Neural progenitor cell (in vitro differentiated cells): ENCODE data around the gene SLC4A4. TPM values are rescaled to one million over a fixed set of nuclear protein-coding genes. Genes with fewer than 3 reads are reported as not detected.

Source experiments
- DNase-seq: peaks from one replicate; pipeline ENCODE4 v3.0.0-alpha.2; 2016; ENCODE audit warnings: low spot score
- H2AFZ ChIP-seq: fragments of 200-600 bp; sonication (generic); replicated peaks from 2 replicates; pipeline ENCODE4 v1.6.1; 2016; ENCODE audit warnings: antibody characterized with exemption
- H3F3A ChIP-seq: fragments of 200-600 bp; sonication (generic); 2 replicates; pipeline ENCODE4 v1.6.1; 2016; ENCODE audit warnings: antibody characterized with exemption, low read depth
- H3K27ac ChIP-seq: fragments of 200-600 bp; sonication (generic); 2 replicates; pipeline ENCODE4 v1.5.1; 2016; ENCODE audit warnings: mild to moderate bottlenecking
- H3K27me3 ChIP-seq: fragments of 200-600 bp; sonication (generic); 2 replicates; pipeline ENCODE4 v1.6.1; 2016; ENCODE audit warnings: mild to moderate bottlenecking, moderate library complexity
- H3K36me3 ChIP-seq: fragments of 200-600 bp; sonication (generic); 2 replicates; pipeline ENCODE4 v1.5.1; 2016
- H3K4me1 ChIP-seq: fragments of 200-600 bp; sonication (generic); 2 replicates; pipeline ENCODE4 v1.6.1; 2016; ENCODE audit warnings: mixed run types
- H3K4me2 ChIP-seq: fragments of 200-600 bp; sonication (generic); 2 replicates; pipeline ENCODE4 v1.6.1; 2016
- H3K4me3 ChIP-seq: fragments of 200-600 bp; sonication (generic); 2 replicates; pipeline ENCODE4 v1.5.1; 2016
- H3K79me2 ChIP-seq: fragments of 200-600 bp; sonication (generic); 2 replicates; pipeline ENCODE4 v1.6.1; 2016; ENCODE audit warnings: low read depth
- H3K9ac ChIP-seq: fragments of 200-600 bp; sonication (generic); 2 replicates; pipeline ENCODE4 v1.6.1; 2016
- H3K9me3 ChIP-seq: fragments of 200-600 bp; sonication (generic); 2 replicates; pipeline ENCODE4 v1.5.1; 2016; ENCODE audit warnings: low read depth
- H4K20me1 ChIP-seq: fragments of 200-600 bp; sonication (generic); 2 replicates; pipeline ENCODE4 v1.6.1; 2016; ENCODE audit warnings: low read depth
- H3K27ac Mint-ChIP-seq: 3 replicates; pipeline ENCODE4 v1.8.0; 2021; ENCODE audit warnings: mixed read lengths
- H3K27me3 Mint-ChIP-seq: 2 replicates; pipeline ENCODE4 v1.8.0; 2022; ENCODE audit warnings: low read depth, mild to moderate bottlenecking, inconsistent platforms, moderate library complexity, mixed read lengths; ENCODE audit not compliant: insufficient read depth
- H3K36me3 Mint-ChIP-seq: 3 replicates; pipeline ENCODE4 v1.8.0; 2021; ENCODE audit warnings: mixed read lengths
- H3K4me1 Mint-ChIP-seq: 3 replicates; pipeline ENCODE4 v1.8.0; 2021; ENCODE audit warnings: mixed read lengths
- H3K4me3 Mint-ChIP-seq: 3 replicates; pipeline ENCODE4 v1.8.0; 2021; ENCODE audit warnings: mild to moderate bottlenecking, moderate library complexity, mixed read lengths
- H3K9me3 Mint-ChIP-seq: 3 replicates; pipeline ENCODE4 v1.8.0; 2020; ENCODE audit warnings: mixed read lengths
- EZH2 ChIP-seq: fragments of 200-600 bp; sonication (generic); IDR thresholded peaks from 2 replicates; pipeline ENCODE4 v1.6.1; 2017; ENCODE audit warnings: antibody characterized with exemption, mild to moderate bottlenecking, moderate library complexity
- EZH2phosphoT487 ChIP-seq: fragments of 200-600 bp; sonication (generic); IDR thresholded peaks from 2 replicates; pipeline ENCODE4 v1.6.1; 2017; ENCODE audit warnings: antibody characterized with exemption
- total RNA-seq: library from RNA; depleted of rRNA; stranded (reverse); fragments of >200 nt; gene quantifications from 2 replicates; pipeline ENCODE4 v1.2.3, GENCODE V29; 2015; ENCODE audit warnings: low replicate concordance
- TF ChIP-seq, protein P1 (sequence below): fragments of 200-600 bp; sonication (generic); IDR thresholded peaks from 2 replicates; pipeline ENCODE4 v1.5.1; 2017; ENCODE audit warnings: antibody characterized with exemption, mild to moderate bottlenecking

Gene SLC4A4
- total RNA-seq, 1 donor from 2014 or later: not detected

DNA sequence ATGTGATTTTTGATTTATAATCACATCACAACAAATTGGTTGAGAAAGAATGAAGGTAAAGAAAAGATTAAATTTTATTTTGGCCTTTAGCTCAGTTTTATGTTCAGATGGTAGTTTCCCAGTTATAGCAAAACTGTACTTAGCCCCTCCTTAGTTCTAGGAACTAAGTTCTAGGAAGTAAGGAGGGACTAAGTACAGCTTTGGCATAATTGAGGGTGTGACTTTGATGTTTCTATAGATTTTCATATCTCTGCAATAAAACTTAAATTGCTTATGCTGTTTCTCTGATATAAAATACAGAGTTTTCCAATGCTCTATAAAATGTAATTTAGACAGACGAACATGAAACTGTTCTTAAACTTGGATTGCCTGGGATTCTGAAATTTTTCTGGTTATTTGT is 46.6 kb upstream of the SLC4A4 start:
- H3K27me3 Mint-ChIP-seq: no peaks in the 10 kb centered on the region
- no peaks in the 10 kb centered on the region for H3F3A ChIP-seq
- H2AFZ ChIP-seq: no peak overlapping the region
- H3K4me3 ChIP-seq: no peak overlapping the region
- no peak overlapping the region for H3K27ac Mint-ChIP-seq
- DNase-seq: no peak
- H3K79me2 ChIP-seq: no peaks in the 10 kb centered on the region
- H3K4me2 ChIP-seq: no peak overlapping the region
- no peaks in the 10 kb centered on the region for H3K9me3 ChIP-seq
- H3K27me3 ChIP-seq: no peaks in the 10 kb centered on the region
- no peaks in the 10 kb centered on the region for H3K36me3 Mint-ChIP-seq
- H3K36me3 ChIP-seq: no peaks in the 10 kb centered on the region
- TF ChIP-seq EZH2phosphoT487: no peak
- H3K27ac ChIP-seq: no peak overlapping the region
- H3K9ac ChIP-seq: no peak overlapping the region
- no peaks in the 10 kb centered on the region for H3K4me1 ChIP-seq
- no peak overlapping the region for H3K4me3 Mint-ChIP-seq
- peaks cover 3% of the 10 kb centered on the region for H3K4me1 Mint-ChIP-seq
- H3K9me3 Mint-ChIP-seq: no peaks in the 10 kb centered on the region
- H4K20me1 ChIP-seq: no peaks in the 10 kb centered on the region

GRCh38 chr4:71293705-71294104 is 45.1 kb upstream of the SLC4A4 start:
- Histone ChIP-seq H3K4me2 (no peak overlapping the region), H3K4me1 (no peaks in the 10 kb centered on the region), H3K36me3 (no peaks in the 10 kb centered on the region), H3K27ac (no peak overlapping the region), H3K4me3 (no peak overlapping the region), H4K20me1 (no peaks in the 10 kb centered on the region), H2AFZ (no peak overlapping the region), H3K27me3 (no peaks in the 10 kb centered on the region), H3K9me3 (no peaks in the 10 kb centered on the region), H3K79me2 (no peaks in the 10 kb centered on the region), H3F3A (no peaks in the 10 kb centered on the region), H3K9ac (no peak overlapping the region)
- no peak overlapping the region for H3K27ac Mint-ChIP-seq
- TF ChIP-seq, protein P1, sequence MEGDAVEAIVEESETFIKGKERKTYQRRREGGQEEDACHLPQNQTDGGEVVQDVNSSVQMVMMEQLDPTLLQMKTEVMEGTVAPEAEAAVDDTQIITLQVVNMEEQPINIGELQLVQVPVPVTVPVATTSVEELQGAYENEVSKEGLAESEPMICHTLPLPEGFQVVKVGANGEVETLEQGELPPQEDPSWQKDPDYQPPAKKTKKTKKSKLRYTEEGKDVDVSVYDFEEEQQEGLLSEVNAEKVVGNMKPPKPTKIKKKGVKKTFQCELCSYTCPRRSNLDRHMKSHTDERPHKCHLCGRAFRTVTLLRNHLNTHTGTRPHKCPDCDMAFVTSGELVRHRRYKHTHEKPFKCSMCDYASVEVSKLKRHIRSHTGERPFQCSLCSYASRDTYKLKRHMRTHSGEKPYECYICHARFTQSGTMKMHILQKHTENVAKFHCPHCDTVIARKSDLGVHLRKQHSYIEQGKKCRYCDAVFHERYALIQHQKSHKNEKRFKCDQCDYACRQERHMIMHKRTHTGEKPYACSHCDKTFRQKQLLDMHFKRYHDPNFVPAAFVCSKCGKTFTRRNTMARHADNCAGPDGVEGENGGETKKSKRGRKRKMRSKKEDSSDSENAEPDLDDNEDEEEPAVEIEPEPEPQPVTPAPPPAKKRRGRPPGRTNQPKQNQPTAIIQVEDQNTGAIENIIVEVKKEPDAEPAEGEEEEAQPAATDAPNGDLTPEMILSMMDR: no peak
- TF ChIP-seq EZH2: no peak
- TF ChIP-seq EZH2phosphoT487: no peak
- no peaks in the 10 kb centered on the region for H3K27me3 Mint-ChIP-seq
- H3K36me3 Mint-ChIP-seq: no peaks in the 10 kb centered on the region
- H3K4me3 Mint-ChIP-seq: no peak overlapping the region
- no peaks in the 10 kb centered on the region for H3K9me3 Mint-ChIP-seq
- no peak for DNase-seq
- H3K4me1 Mint-ChIP-seq: peaks cover 3% of the 10 kb centered on the region

- Histone ChIP-seq H3K4me3 (no peak overlapping the region), H3K9me3 (no peaks in the 10 kb centered on the region), H3K27ac (no peak overlapping the region), H3K4me1 (no peaks in the 10 kb centered on the region), H3K27me3 (no peaks in the 10 kb centered on the region), H2AFZ (no peak overlapping the region), H3K9ac (no peak overlapping the region), H3K4me2 (no peak overlapping the region), H3K36me3 (no peaks in the 10 kb centered on the region), H3F3A (no peaks in the 10 kb centered on the region), H3K79me2 (no peaks in the 10 kb centered on the region), H4K20me1 (no peaks in the 10 kb centered on the region)
- H3K27ac Mint-ChIP-seq: no peak overlapping the region
- no peaks in the 10 kb centered on the region for H3K9me3 Mint-ChIP-seq
- no peak for DNase-seq
- H3K27me3 Mint-ChIP-seq: no peaks in the 10 kb centered on the region
- no peak overlapping the region for H3K4me3 Mint-ChIP-seq
- peaks cover 3% of the 10 kb centered on the region for H3K4me1 Mint-ChIP-seq
- no peaks in the 10 kb centered on the region for H3K36me3 Mint-ChIP-seq
- TF ChIP-seq, protein P1: no peak
- no peak for TF ChIP-seq EZH2phosphoT487
- TF ChIP-seq EZH2: no peak
Observed at GRCh38 chr4:71294301-71294700, 44.5 kb upstream of the SLC4A4 start.

GRCh38 chr4:71296945-71297344 is 41.9 kb upstream of the SLC4A4 start:
- H3K27ac ChIP-seq: no peak overlapping the region
- no peak for DNase-seq
- Mint-ChIP-seq H3K4me1 (no peaks in the 10 kb centered on the region), H3K27ac (no peak overlapping the region), H3K36me3 (no peaks in the 10 kb centered on the region), H3K4me3 (no peak overlapping the region), H3K9me3 (no peaks in the 10 kb centered on the region), H3K27me3 (peaks cover 4% of the 10 kb centered on the region)
- H3K9me3 ChIP-seq: no peaks in the 10 kb centered on the region
- no peak overlapping the region for H3K4me2 ChIP-seq
- no peak for TF ChIP-seq EZH2
- TF ChIP-seq, protein P1: no peak
- TF ChIP-seq EZH2phosphoT487: no peak
- no peaks in the 10 kb centered on the region for H3K27me3 ChIP-seq
- no peaks in the 10 kb centered on the region for H3K79me2 ChIP-seq
- no peaks in the 10 kb centered on the region for H3F3A ChIP-seq
- H4K20me1 ChIP-seq: no peaks in the 10 kb centered on the region
- H3K4me3 ChIP-seq: no peak overlapping the region
- H2AFZ ChIP-seq: no peak overlapping the region
- no peaks in the 10 kb centered on the region for H3K36me3 ChIP-seq
- no peaks in the 10 kb centered on the region for H3K4me1 ChIP-seq
- no peak overlapping the region for H3K9ac ChIP-seq
